GM12891 (cell line): ENCODE results near the gene DNMT1.

Experiments used
- DNase-seq: peaks from one replicate; pipeline ENCODE4 v3.0.0; 2011; ENCODE audit warnings: low spot score; ENCODE audit not compliant: insufficient read length
- FAIRE-seq: peaks from 2 replicates; lab custom pipeline; 2011; peaks lifted over from hg19 to GRCh38; lab: Jason Lieb, UNC
- PAX5 ChIP-seq: IDR thresholded peaks from 2 replicates; pipeline ENCODE4 v1.6.1; 2011; ENCODE audit warnings: low read length, moderate library complexity, mild to moderate bottlenecking; ENCODE audit not compliant: insufficient read depth, severe bottlenecking
- POLR2A ChIP-seq: IDR thresholded peaks from 2 replicates; pipeline ENCODE4 v1.6.1; 2011; ENCODE audit warnings: low read depth, low read length, control low read depth
- POLR2AphosphoS5 ChIP-seq: IDR thresholded peaks from 2 replicates; pipeline ENCODE4 v1.6.1; 2011; ENCODE audit warnings: low read depth, low read length, control low read depth
- POU2F2 ChIP-seq: IDR thresholded peaks from 2 replicates; pipeline ENCODE4 v1.6.1; 2011; ENCODE audit warnings: low read depth, mild to moderate bottlenecking, control low read depth, low read length, moderate library complexity
- SPI1 ChIP-seq: IDR thresholded peaks from 2 replicates; pipeline ENCODE4 v1.6.1; 2011; ENCODE audit warnings: low read depth, low read length, control low read depth
- TAF1 ChIP-seq: IDR thresholded peaks from 2 replicates; pipeline ENCODE4 v1.6.1; 2011; ENCODE audit warnings: low read depth, low read length, control low read depth

The DNMT1 gene

GRCh38 chr19:10163536-10163935 lies 31.2 kb downstream of the DNMT1 start:
- FAIRE-seq: no peak
- no peak for DNase-seq
- no peak for TF ChIP-seq POLR2AphosphoS5
- TF ChIP-seq POU2F2: no peak
- no peak for TF ChIP-seq POLR2A
- TF ChIP-seq PAX5: no peak
- no peak for TF ChIP-seq TAF1
- TF ChIP-seq SPI1: no peak

GRCh38 chr19:10159610-10160009 lies 35.1 kb downstream of the DNMT1 start:
- no peak for FAIRE-seq
- no peak for DNase-seq
- TF ChIP-seq POLR2A (no peak), POLR2AphosphoS5 (no peak), POU2F2 (no peak), TAF1 (no peak), PAX5 (no peak), SPI1 (no peak)

GRCh38 chr19:10158485-10158884 lies 36.3 kb downstream of the DNMT1 start:
- no peak for TF ChIP-seq POU2F2
- 0 out of 2 replicates have a peak, but pooled peaks have one; percentile 30 for TF ChIP-seq POLR2AphosphoS5
- FAIRE-seq (no peak), DNase-seq (no peak)

- no peak for DNase-seq
- TF ChIP-seq SPI1 (no peak), POLR2A (no peak), POU2F2 (no peak), TAF1 (no peak), PAX5 (no peak), POLR2AphosphoS5 (no peak; the same call in 1 of the 2 replicates)
- no peak for FAIRE-seq
Measured at GRCh38 chr19:10158071-10158470, 36.7 kb downstream of the DNMT1 start.

- TF ChIP-seq TAF1 (no peak), POLR2A (no peak), PAX5 (no peak), POU2F2 (no peak), POLR2AphosphoS5 (no peak), SPI1 (no peak)
- DNase-seq: no peak
- no peak for FAIRE-seq
Measured at GRCh38 chr19:10155839-10156238, 38.9 kb downstream of the DNMT1 start.

- DNase-seq (no peak), FAIRE-seq (no peak)
- TF ChIP-seq PAX5 (no peak), POU2F2 (no peak)
Measured at GRCh38 chr19:10152100-10152499, 42.7 kb downstream of the DNMT1 start.

- no peak for FAIRE-seq
- TF ChIP-seq POU2F2 (no peak), POLR2A (no peak), SPI1 (no peak), POLR2AphosphoS5 (no peak), TAF1 (no peak), PAX5 (no peak)
Measured at GRCh38 chr19:10151521-10151920, 43.2 kb downstream of the DNMT1 start.

GRCh38 chr19:10149427-10149826 lies 45.3 kb downstream of the DNMT1 start:
- DNase-seq (no peak), FAIRE-seq (no peak)
- TF ChIP-seq PAX5 (no peak), POLR2A (no peak), POLR2AphosphoS5 (no peak), TAF1 (no peak), POU2F2 (no peak), SPI1 (no peak)

More at GRCh38 chr19:10151521-10151920, 43.2 kb downstream of the DNMT1 start:
- no peak for DNase-seq

GRCh38 chr19:10146142-10146541 lies 48.6 kb downstream of the DNMT1 start:
- DNase-seq (no peak), FAIRE-seq (no peak)
- no peak for TF ChIP-seq POU2F2
- no peak for TF ChIP-seq PAX5
- no peak for TF ChIP-seq POLR2A
- no peak for TF ChIP-seq POLR2AphosphoS5
- TF ChIP-seq SPI1: no peak
- no peak for TF ChIP-seq TAF1

- DNase-seq (no peak), FAIRE-seq (no peak)
- TF ChIP-seq SPI1: no peak
- TF ChIP-seq PAX5: no peak
- TF ChIP-seq POU2F2: no peak
- no peak for TF ChIP-seq POLR2A
- TF ChIP-seq TAF1: no peak
- no peak for TF ChIP-seq POLR2AphosphoS5
Measured at GRCh38 chr19:10145031-10145430, 49.7 kb downstream of the DNMT1 start.

- DNase-seq (no peak), FAIRE-seq (no peak)
- no peak for TF ChIP-seq SPI1
- no peak for TF ChIP-seq TAF1
- TF ChIP-seq POLR2AphosphoS5: no peak
- TF ChIP-seq POU2F2: no peak
- TF ChIP-seq PAX5: no peak
- TF ChIP-seq POLR2A: no peak
Measured at GRCh38 chr19:10144361-10144760, 50.4 kb downstream of the DNMT1 start.
